Upper lobe of left lung (tissue), 4 donors: ENCODE results near the gene RIMS4.

Source experiments
- POLR2AphosphoS5 ChIP-seq, 2 donors: sonication (generic); formaldehyde crosslinking; IDR thresholded peaks; one replicate each; pipeline ENCODE4 v1.5.1; 2017; ENCODE audit warnings: antibody characterized with exemption in 2 of 2
- TF ChIP-seq, protein P1 (sequence below), 6 experiments: fragments of 450-650 bp in 4 of 6; fragments of 200-600 bp in 2 of 6; sonication (generic) in 2 of 6; IDR thresholded peaks; one replicate each; pipeline ENCODE4 v1.5.1; 2016 to 2019; ENCODE audit warnings: antibody characterized with exemption in 6 of 6

DNA sequence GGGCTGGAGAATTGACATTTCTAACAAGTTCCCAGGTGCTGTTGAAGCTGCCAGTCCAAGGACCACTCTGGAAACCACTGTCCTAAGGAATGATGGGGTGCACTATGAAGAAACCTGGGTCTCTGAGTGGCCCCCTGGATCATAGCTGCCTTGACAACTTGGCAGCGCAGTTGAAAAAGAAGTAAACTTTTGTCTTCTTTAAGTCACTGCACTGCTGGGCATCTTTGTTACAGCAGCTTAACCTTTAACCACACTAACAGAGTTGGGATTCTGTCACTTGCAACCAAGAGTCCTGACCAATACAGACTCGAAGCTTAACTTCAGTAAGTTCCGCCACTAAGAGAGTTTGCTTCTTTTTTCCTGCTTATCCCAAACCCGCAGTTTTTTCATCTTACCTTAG, 73.2 kb downstream of the RIMS4 start:
- TF ChIP-seq, protein P1, sequence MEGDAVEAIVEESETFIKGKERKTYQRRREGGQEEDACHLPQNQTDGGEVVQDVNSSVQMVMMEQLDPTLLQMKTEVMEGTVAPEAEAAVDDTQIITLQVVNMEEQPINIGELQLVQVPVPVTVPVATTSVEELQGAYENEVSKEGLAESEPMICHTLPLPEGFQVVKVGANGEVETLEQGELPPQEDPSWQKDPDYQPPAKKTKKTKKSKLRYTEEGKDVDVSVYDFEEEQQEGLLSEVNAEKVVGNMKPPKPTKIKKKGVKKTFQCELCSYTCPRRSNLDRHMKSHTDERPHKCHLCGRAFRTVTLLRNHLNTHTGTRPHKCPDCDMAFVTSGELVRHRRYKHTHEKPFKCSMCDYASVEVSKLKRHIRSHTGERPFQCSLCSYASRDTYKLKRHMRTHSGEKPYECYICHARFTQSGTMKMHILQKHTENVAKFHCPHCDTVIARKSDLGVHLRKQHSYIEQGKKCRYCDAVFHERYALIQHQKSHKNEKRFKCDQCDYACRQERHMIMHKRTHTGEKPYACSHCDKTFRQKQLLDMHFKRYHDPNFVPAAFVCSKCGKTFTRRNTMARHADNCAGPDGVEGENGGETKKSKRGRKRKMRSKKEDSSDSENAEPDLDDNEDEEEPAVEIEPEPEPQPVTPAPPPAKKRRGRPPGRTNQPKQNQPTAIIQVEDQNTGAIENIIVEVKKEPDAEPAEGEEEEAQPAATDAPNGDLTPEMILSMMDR (IDR thresholded peaks at IDR 0.05), result no peak
- no peak for TF ChIP-seq POLR2AphosphoS5 (IDR thresholded peaks at IDR 0.05)
